GM23338 (cell line): ENCODE results near the gene PLA2G2E. TPM values are rescaled to one million over a fixed set of nuclear protein-coding genes. Genes with fewer than 3 reads are reported as not detected.

Experiments used
- ATAC-seq: fragments of 200-7000 bp; cut with Tn5 transposase; 3 replicates; pipeline ENCODE4 v1.9.1; 2020
- DNase-seq: peaks from one replicate; pipeline ENCODE4 v3.0.0-alpha.2; 2015; ENCODE audit warnings: low spot score
- H2AFZ ChIP-seq: fragments of 200-600 bp; sonication (generic); 2 replicates; pipeline ENCODE4 v1.8.0; 2016; ENCODE audit warnings: antibody characterized with exemption, mild to moderate bottlenecking, moderate library complexity
- H3F3A ChIP-seq: fragments of 200-600 bp; sonication (generic); replicated peaks from 2 replicates; pipeline ENCODE4 v1.8.0; 2017; ENCODE audit warnings: antibody characterized with exemption, mixed run types, low read depth
- H3K27ac ChIP-seq: fragments of 200-600 bp; sonication (generic); 2 replicates; pipeline ENCODE4 v1.6.1; 2016; ENCODE audit warnings: low read depth
- H3K27me3 ChIP-seq: fragments of 200-600 bp; sonication (generic); 2 replicates; pipeline ENCODE4 v1.8.0; 2016; ENCODE audit warnings: mild to moderate bottlenecking, mixed run types, moderate library complexity; ENCODE audit not compliant: insufficient read depth
- H3K36me3 ChIP-seq: fragments of 200-600 bp; sonication (generic); 2 replicates; pipeline ENCODE4 v1.8.0; 2016; ENCODE audit warnings: mild to moderate bottlenecking; ENCODE audit not compliant: insufficient read depth
- H3K4me1 ChIP-seq: fragments of 200-600 bp; sonication (generic); 2 replicates; pipeline ENCODE4 v1.8.0; 2016; ENCODE audit warnings: mild to moderate bottlenecking, moderate library complexity; ENCODE audit not compliant: insufficient read depth
- H3K4me2 ChIP-seq: fragments of 200-600 bp; sonication (generic); 2 replicates; pipeline ENCODE4 v1.7.1; 2017; ENCODE audit warnings: mixed run types
- H3K4me3 ChIP-seq: fragments of 200-600 bp; sonication (generic); 2 replicates; pipeline ENCODE4 v1.6.1; 2016; ENCODE audit warnings: mixed run types
- H3K79me2 ChIP-seq: fragments of 200-600 bp; sonication (generic); replicated peaks from 2 replicates; pipeline ENCODE4 v1.8.0; 2017; ENCODE audit warnings: mild to moderate bottlenecking; ENCODE audit not compliant: insufficient read depth
- H3K9me2 ChIP-seq: fragments of 200-600 bp; sonication (generic); 2 replicates; pipeline ENCODE4 v1.8.0; 2017; ENCODE audit not compliant: insufficient read depth
- H4K20me1 ChIP-seq: fragments of 200-600 bp; sonication (generic); replicated peaks from 2 replicates; pipeline ENCODE4 v1.8.0; 2017; ENCODE audit warnings: mild to moderate bottlenecking; ENCODE audit not compliant: insufficient read depth
- H3K27ac Mint-ChIP-seq: 2 replicates; pipeline ENCODE4 v1.8.0; 2020; ENCODE audit warnings: inconsistent platforms, mild to moderate bottlenecking, moderate library complexity, mixed read lengths
- H3K27me3 Mint-ChIP-seq: 3 replicates; pipeline ENCODE4 v1.8.0; 2022; ENCODE audit warnings: low read depth, mild to moderate bottlenecking, moderate library complexity, mixed read lengths, inconsistent platforms; ENCODE audit not compliant: insufficient read depth, poor library complexity
- H3K36me3 Mint-ChIP-seq: 3 replicates; pipeline ENCODE4 v1.8.0; 2021; ENCODE audit warnings: low read depth, mild to moderate bottlenecking, inconsistent platforms, moderate library complexity, mixed read lengths
- H3K4me1 Mint-ChIP-seq: 3 replicates; pipeline ENCODE4 v1.8.0; 2020; ENCODE audit warnings: mild to moderate bottlenecking, inconsistent platforms, mixed read lengths
- H3K4me3 Mint-ChIP-seq: 3 replicates; pipeline ENCODE4 v1.8.0; 2021; ENCODE audit warnings: moderate library complexity, mild to moderate bottlenecking, inconsistent platforms, mixed read lengths
- H3K9me3 Mint-ChIP-seq: 3 replicates; pipeline ENCODE4 v1.8.0; 2020; ENCODE audit warnings: moderate library complexity, mild to moderate bottlenecking, inconsistent platforms, mixed read lengths
- CREB1 ChIP-seq: fragments of 250-450 bp; sonication (Bioruptor Pico); IDR thresholded peaks from 2 replicates; pipeline ENCODE4 v1.5.0; 2020; ENCODE audit warnings: low read depth, mild to moderate bottlenecking, moderate library complexity
- CTCF ChIP-seq, 2 experiments: fragments of 200-600 bp in 1 of 2; sonication (generic) in 1 of 2; conservative IDR thresholded peaks; 2 replicates each; pipeline versions ENCODE4 v1.5.1 to v1.6.1; 2016 to 2017; ENCODE audit warnings: antibody characterized with exemption in 2 of 2, low read depth in 2 of 2, mild to moderate bottlenecking in 2 of 2, moderate library complexity in 1 of 2
- EZH2 ChIP-seq: fragments of 200-600 bp; sonication (generic); IDR thresholded peaks from one replicate; pipeline ENCODE4 v1.8.0; 2017; ENCODE audit warnings: antibody characterized with exemption, mild to moderate bottlenecking, low read depth; ENCODE audit not compliant: unreplicated experiment
- JUNB ChIP-seq: IDR thresholded peaks from one replicate; pipeline ENCODE4 v1.6.1; 2016; ENCODE audit warnings: antibody characterized with exemption; ENCODE audit not compliant: unreplicated experiment
- POLR2AphosphoS5 ChIP-seq: IDR thresholded peaks from 2 replicates; pipeline ENCODE4 v1.6.1; 2016; ENCODE audit warnings: antibody characterized with exemption, low read depth
- ZNF114 ChIP-seq: fragments of 250-450 bp; sonication (Bioruptor Pico); IDR thresholded peaks from 2 replicates; pipeline ENCODE4 v1.5.0; 2020; ENCODE audit warnings: mild to moderate bottlenecking, moderate library complexity
- ZNF331 ChIP-seq: fragments of 250-450 bp; sonication (Bioruptor Pico); IDR thresholded peaks from 2 replicates; pipeline ENCODE4 v1.5.0; 2020; ENCODE audit warnings: low read depth, mild to moderate bottlenecking, moderate library complexity
- polyA plus RNA-seq: library from polyadenylated mRNA; unstranded; fragments of >200 nt; fragmentation: Nextera tagmentation; extraction: Ambion mirVana; gene quantifications from 2 replicates; pipeline ENCODE4 v1.2.1, GENCODE V29; 2016
- total RNA-seq: library from RNA; depleted of rRNA; stranded (reverse); fragments of >200 nt; shearing (Covaris generic); gene quantifications from 2 replicates; pipeline ENCODE4 v1.2.3, GENCODE V29; 2014

PLA2G2E gene
- total and polyA plus RNA-seq, 2 experiments from 2014 or later: not detected

DNA sequence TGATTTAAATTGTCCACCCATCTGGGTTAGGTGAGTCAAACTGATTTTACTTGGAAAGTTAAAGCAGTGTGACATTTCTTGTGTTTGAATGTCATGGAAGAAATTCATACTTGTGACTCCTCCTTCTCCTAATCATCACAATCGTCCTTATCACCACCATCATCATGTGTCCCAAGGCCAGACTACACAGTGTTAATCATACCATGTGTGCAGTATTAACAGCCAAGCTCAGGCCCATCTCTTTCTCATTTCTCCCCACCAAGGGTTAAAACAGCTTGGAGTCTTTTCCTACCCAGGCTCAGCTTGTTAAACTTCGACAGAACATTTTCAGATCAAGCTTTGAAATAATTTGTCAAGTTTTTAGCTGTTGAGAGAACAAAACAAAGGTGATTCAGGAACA is 22.5 kb upstream of the PLA2G2E start:
- H3K4me2 ChIP-seq: no peak overlapping the region
- Mint-ChIP-seq H3K27ac (no peak overlapping the region), H3K9me3 (0 out of 3 replicates have a peak, but pooled peaks cover 3% of the 10 kb centered on the region), H3K36me3 (no peaks in the 10 kb centered on the region), H3K27me3 (peaks cover 1% of the 10 kb centered on the region), H3K4me1 (peaks cover 8% of the 10 kb centered on the region; the same call in 2 of the 3 replicates), H3K4me3 (no peak overlapping the region)
- no peaks in the 10 kb centered on the region for H4K20me1 ChIP-seq
- no peaks in the 10 kb centered on the region; the same call in 1 of the 2 replicates for H3K9me2 ChIP-seq
- 0 out of 2 replicates have a peak, but pooled peaks cover 3% of the 10 kb centered on the region for H3K4me1 ChIP-seq
- H3K79me2 ChIP-seq: no peaks in the 10 kb centered on the region
- no peak overlapping the region for H3K4me3 ChIP-seq
- ATAC-seq (no peak), DNase-seq (no peak)
- H2AFZ ChIP-seq: no peak overlapping the region
- H3K27ac ChIP-seq: no peak overlapping the region
- H3K36me3 ChIP-seq: no peaks in the 10 kb centered on the region
- no peaks in the 10 kb centered on the region for H3K27me3 ChIP-seq
- no peaks in the 10 kb centered on the region for H3F3A ChIP-seq
- TF ChIP-seq ZNF114 (CRISPR knock-in tag): no peak
- no peak for TF ChIP-seq CTCF (conservative IDR thresholded peaks at IDR 0.05; ENCODE audit: low read depth in 2 of 2)
- no peak for TF ChIP-seq CREB1 (CRISPR knock-in tag)
- TF ChIP-seq JUNB: no peak
- TF ChIP-seq EZH2: no peak
- TF ChIP-seq ZNF331 (CRISPR knock-in tag): no peak
- no peak for TF ChIP-seq POLR2AphosphoS5

GRCh38 chr1:19942657-19943056 is 19.2 kb upstream of the PLA2G2E start:
- 0 out of 3 replicates have a peak, but pooled peaks cover 3% of the 10 kb centered on the region for H3K9me3 Mint-ChIP-seq
- DNase-seq: no peak
- no peaks in the 10 kb centered on the region for H3K36me3 Mint-ChIP-seq

GRCh38 chr1:19942088-19942487 is 18.7 kb upstream of the PLA2G2E start:
- no peak for TF ChIP-seq CREB1 (CRISPR knock-in tag)
- no peak overlapping the region for H3K27ac Mint-ChIP-seq

More at GRCh38 chr1:19942657-19943056, 19.2 kb upstream of the PLA2G2E start:
- Histone ChIP-seq H3K36me3 (no peaks in the 10 kb centered on the region), H3K9me2 (peaks cover 3% of the 10 kb centered on the region), H4K20me1 (no peaks in the 10 kb centered on the region), H3K79me2 (no peaks in the 10 kb centered on the region), H3F3A (no peaks in the 10 kb centered on the region), H3K4me1 (no peaks in the 10 kb centered on the region), H3K27me3 (no peaks in the 10 kb centered on the region), H3K4me2 (no peak overlapping the region), H3K27ac (no peak overlapping the region), H2AFZ (no peak overlapping the region), H3K4me3 (no peak overlapping the region)
- Mint-ChIP-seq H3K27me3 (peaks cover 3% of the 10 kb centered on the region), H3K4me3 (no peak overlapping the region), H3K27ac (no peak overlapping the region), H3K4me1 (no peaks in the 10 kb centered on the region; the same call in 2 of the 3 replicates)
- no peak for TF ChIP-seq ZNF331 (CRISPR knock-in tag)
- ATAC-seq: no peak

More at GRCh38 chr1:19942088-19942487, 18.7 kb upstream of the PLA2G2E start:
- Histone ChIP-seq H3K79me2 (no peaks in the 10 kb centered on the region), H3K27ac (no peak overlapping the region), H3K27me3 (no peaks in the 10 kb centered on the region), H3K4me3 (no peak overlapping the region), H3K4me1 (no peaks in the 10 kb centered on the region), H3K4me2 (no peak overlapping the region), H3K9me2 (peaks cover 5% of the 10 kb centered on the region), H3F3A (no peaks in the 10 kb centered on the region), H3K36me3 (no peaks in the 10 kb centered on the region), H4K20me1 (no peaks in the 10 kb centered on the region), H2AFZ (no peak overlapping the region)
- no peak for ATAC-seq
- Mint-ChIP-seq H3K27me3 (peaks cover 3% of the 10 kb centered on the region), H3K4me1 (no peaks in the 10 kb centered on the region; the same call in 2 of the 3 replicates), H3K36me3 (no peaks in the 10 kb centered on the region), H3K9me3 (0 out of 3 replicates have a peak, but pooled peaks cover 3% of the 10 kb centered on the region), H3K4me3 (no peak overlapping the region)
- no peak for DNase-seq
